HG03280 (cell line): ENCODE measurements around the gene PCDHGA8.
"Not testable (repeated sequence)": the region's sequence is repeated elsewhere in the genome, so short reads cannot be mapped to it uniquely, and the experiment has no call there.

Source experiments
- ATAC-seq: cut with Tn5 transposase; IDR thresholded peaks from one replicate; pipeline ENCODE4 v1.9.1; 2021; ENCODE audit warnings: mild to moderate bottlenecking, moderate library complexity; ENCODE audit not compliant: unreplicated experiment

The PCDHGA8 gene

DNA sequence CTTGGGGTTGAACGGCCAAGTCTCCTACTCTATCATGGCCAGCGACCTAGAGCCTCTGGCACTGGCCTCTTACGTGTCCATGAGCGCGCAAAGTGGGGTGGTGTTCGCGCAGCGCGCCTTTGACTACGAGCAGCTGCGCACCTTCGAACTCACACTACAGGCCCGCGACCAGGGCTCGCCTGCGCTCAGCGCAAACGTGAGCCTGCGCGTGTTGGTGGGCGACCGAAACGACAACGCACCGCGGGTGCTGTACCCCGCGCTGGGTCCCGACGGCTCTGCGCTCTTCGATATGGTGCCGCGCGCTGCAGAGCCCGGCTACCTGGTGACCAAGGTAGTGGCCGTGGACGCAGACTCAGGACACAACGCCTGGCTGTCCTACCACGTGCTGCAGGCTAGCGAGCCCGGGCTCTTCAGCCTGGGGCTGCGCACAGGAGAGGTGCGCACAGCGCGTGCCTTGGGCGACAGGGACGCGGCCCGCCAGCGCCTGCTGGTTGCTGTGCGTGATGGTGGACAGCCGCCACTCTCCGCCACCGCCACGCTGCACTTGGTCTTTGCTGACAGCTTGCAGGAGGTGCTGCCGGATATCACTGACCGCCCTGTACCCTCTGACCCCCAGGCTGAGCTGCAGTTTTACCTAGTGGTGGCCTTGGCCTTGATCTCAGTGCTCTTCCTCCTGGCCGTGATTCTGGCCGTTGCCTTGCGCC is 7.3 kb downstream of the PCDHGA8 start:
- ATAC-seq: no peak

DNA sequence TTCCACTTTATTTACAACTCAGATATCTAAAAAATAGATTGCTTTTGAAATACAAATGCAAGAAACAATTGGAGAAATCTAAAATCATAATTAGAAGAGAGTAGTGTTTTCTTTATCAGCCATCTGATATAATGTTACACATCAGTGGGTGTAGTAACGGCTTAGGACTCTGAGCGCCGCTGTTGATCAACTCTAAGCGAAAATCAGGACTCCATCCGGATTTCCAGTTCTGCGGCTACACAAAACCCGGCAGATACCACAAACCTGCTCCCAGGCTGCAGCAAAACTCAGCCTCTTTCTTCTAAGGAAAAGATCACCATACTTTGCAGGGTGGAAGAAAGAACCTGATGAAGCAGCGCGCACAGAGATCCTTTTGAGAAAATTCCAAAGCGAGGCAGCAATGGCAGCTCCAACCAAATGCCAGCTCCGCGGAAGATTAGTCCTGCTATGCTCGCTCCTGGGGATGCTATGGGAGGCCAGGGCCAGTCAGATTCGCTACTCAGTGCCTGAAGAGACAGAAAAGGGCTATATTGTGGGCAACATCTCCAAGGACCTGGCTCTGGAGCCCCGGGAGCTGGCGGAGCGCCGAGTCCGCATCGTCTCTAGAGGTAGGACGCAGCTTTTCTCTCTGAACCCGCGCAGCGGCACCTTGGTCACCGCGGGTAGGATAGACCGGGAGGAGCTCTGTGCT is 10.3 kb downstream of the PCDHGA8 start, which contains the start of gene PCDHGA9:
Gene PCDHGA9 (plus strand): TSS at position 226 of the 691 bp plus-strand sequence. CDS start 175 bp downstream, at position 401.
- no peak for ATAC-seq

DNA sequence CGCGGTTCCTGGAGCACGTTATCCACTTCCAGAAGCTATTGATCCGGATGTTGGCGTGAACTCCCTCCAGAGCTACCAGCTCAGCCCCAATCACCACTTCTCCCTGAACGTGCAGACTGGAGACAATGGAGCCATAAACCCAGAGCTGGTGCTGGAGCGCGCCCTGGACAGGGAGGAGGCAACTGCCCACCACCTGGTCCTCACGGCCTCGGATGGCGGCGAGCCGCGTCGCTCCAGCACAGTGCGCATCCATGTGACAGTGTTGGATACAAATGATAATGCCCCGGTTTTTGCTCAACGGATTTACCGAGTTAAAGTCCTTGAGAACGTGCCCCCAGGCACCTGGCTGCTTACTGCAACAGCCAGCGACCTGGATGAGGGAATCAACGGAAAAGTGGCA is 11.0 kb downstream of the PCDHGA8 start:
- ATAC-seq: no peak

DNA sequence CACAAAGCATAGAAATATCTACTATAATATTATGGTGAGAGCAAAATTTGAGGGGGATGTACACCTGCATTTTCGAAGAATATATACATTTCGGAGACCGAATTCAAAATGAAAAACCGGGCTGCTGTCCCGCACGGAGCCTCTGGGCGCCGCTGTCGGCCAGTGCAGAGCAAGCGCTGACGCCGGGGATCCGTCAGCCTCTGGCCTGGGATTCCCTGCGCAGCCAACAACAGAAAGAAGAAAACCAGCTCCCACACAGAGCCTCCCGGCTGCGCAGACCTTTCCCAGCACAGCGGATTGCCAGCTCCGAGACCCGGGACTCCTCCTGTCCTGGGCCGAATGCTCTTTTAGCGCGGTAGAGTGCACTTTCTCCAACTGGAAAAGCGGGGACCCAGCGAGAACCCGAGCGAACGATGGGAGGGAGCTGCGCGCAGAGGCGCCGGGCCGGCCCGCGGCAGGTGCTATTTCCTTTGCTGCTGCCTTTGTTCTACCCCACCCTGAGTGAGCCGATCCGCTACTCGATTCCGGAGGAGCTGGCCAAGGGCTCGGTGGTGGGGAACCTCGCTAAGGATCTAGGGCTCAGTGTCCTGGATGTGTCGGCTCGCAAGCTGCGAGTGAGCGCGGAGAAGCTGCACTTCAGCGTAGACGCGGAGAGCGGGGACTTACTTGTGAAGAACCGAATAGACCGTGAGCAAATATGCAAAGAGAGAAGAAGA is 15.5 kb downstream of the PCDHGA8 start, which contains the start of gene PCDHGB6:
Gene PCDHGB6 (plus strand): TSS at position 232 of the 716 bp plus-strand sequence. CDS start 182 bp downstream, at position 414.
- peak; percentile 66 for ATAC-seq

DNA sequence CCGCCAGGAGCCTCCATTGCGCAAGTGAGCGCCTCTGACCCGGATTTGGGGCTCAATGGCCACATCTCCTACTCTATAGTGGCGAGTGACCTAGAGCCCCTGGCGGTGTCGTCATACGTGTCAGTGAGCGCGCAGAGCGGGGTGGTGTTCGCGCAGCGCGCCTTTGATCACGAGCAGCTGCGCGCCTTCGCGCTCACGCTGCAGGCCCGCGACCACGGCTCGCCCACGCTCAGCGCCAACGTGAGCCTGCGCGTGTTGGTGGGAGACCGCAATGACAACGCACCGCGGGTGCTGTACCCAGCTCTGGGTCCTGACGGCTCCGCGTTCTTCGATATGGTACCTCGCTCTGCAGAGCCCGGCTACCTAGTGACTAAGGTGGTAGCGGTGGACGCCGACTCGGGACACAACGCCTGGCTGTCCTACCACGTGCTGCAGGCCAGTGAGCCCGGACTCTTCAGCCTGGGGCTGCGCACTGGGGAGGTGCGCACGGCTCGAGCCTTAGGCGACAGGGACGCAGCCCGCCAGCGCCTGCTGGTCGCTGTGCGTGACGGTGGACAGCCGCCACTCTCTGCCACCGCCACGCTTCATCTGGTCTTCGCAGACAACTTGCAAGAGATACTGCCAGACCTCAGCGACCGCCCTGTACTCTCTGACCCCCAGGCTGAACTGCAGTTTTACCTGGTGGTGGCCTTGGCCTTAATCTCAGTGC is 17.3 kb downstream of the PCDHGA8 start:
- ATAC-seq: no peak

DNA sequence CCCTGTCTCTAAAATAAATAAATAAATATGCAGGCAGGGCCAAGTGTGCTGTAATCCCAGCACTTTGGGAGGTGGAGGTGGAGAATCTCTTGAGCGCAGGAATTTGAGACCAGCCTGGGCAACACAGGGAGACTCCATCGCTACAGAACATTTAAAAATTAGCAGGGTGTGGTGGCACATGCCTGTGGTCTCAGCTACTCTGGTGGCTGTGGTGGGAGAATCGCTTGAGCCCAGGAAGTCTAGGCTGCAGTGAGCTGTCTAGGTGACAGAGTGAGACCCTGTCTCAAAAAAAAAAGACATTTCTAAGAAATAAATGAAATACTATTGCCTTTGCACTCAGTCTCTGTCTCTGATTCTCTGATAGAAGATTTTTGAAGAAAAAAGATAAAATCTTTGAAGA is 19.1 kb downstream of the PCDHGA8 start:
- ATAC-seq: no peak

DNA sequence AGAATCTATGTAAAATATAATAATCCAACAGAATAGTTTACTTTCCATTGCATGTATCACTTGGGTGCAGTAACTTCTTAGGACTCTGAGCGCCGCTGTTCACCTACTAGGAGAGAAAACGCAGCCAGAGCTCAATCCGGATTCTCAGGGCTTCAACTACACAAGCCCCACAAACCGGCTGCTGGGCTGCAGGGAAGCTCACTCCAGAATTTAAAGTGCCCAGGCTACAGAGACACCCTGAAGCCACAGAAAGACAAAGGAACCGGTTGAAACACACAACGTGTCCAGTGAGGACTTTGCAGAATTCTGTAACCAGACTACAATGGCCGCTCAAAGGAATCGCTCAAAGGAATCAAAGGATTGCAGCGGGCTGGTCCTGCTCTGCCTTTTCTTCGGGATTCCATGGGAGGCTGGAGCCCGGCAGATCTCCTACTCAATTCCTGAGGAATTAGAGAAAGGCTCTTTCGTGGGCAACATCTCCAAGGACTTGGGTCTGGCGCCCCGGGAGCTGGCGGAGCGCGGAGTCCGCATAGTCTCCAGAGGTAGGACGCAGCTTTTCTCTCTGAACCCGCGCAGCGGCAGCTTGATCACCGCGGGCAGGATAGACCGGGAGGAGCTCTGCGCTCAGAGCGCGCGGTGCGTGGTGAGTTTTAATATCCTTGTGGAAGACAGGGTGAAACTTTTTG is 20.6 kb downstream of the PCDHGA8 start, which contains the start of gene PCDHGA10:
Gene PCDHGA10 (plus strand): TSS at position 134 of the 686 bp plus-strand sequence. CDS start 189 bp downstream, at position 323.
- peak; percentile 66 for ATAC-seq

DNA sequence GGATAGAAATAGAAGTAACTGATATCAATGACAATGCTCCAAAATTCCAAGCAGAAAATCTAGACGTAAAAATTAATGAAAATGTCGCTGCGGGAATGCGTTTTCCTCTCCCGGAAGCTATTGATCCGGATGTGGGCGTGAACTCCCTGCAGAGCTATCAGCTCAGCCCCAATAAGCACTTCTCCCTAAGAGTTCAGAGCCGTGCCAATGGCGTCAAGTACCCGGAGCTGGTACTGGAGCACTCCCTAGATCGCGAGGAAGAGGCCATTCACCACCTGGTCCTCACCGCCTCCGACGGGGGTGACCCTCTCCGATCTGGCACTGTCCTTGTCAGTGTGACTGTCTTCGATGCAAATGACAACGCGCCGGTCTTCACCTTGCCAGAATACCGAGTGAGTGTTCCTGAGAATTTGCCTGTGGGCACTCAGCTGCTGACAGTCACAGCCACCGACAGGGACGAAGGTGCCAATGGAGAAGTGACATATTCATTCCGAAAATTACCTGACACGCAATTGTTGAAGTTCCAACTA is 21.2 kb downstream of the PCDHGA8 start:
- ATAC-seq: no peak

DNA sequence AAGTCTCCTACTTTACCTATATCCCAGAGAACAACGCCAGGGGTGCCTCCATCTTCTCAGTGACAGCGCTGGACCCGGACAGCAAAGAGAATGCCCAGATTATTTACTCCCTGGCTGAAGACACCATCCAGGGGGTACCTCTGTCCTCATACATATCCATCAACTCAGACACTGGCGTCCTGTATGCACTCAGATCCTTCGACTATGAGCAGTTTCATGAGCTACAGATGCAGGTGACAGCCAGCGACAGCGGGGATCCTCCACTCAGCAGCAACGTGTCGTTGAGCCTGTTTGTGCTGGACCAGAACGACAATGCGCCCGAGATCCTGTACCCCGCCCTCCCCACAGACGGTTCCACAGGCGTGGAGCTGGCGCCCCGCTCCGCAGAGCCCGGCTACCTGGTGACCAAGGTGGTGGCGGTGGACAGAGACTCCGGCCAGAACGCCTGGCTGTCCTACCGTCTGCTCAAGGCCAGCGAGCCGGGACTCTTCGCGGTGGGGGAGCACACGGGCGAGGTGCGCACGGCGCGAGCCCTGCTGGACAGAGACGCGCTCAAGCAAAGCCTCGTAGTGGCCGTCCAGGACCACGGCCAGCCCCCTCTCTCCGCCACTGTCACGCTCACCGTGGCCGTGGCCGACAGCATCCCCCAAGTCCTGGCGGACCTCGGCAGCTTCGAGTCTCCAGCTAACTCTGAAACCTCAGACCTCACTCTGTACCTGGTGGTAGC is 22.3 kb downstream of the PCDHGA8 start:
- ATAC-seq: not testable (repeated sequence)

DNA sequence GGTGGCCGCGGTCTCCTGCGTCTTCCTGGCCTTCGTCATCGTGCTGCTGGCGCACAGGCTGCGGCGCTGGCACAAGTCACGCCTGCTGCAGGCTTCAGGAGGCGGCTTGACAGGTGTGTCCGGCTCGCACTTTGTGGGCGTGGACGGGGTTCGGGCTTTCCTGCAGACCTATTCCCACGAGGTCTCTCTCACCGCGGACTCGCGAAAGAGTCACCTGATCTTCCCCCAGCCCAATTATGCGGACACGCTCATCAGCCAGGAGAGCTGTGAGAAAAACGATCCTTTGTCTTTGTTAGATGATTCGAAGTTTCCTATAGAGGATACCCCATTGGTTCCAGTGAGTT is 22.8 kb downstream of the PCDHGA8 start:
- ATAC-seq: not testable (repeated sequence)

DNA sequence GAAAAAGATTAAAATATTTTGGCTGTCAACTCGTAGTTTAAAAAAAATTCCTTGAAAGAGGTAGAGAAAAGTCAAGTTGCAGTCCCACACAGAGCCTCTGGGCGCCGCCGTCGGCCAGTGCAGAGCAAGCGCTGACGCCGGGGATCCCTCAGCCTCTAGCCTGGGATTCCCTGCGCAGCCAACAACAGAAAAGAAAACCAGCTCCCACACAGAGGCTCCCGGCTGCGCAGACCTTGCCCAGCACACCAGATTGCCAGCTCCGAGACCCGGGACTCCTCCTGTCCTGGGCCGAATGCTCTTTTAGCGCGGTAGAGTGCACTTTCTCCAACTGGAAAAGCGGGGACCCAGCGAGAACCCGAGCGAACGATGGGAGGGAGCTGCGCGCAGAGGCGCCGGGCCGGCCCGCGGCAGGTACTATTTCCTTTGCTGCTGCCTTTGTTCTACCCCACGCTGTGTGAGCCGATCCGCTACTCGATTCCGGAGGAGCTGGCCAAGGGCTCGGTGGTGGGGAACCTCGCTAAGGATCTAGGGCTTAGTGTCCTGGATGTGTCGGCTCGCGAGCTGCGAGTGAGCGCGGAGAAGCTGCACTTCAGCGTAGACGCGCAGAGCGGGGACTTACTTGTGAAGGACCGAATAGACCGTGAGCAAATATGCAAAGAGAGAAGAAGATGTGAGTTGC is 25.2 kb downstream of the PCDHGA8 start, which contains the start of gene PCDHGB7:
Gene PCDHGB7 (plus strand): TSS at position 184 of the 679 bp plus-strand sequence. CDS start 183 bp downstream, at position 367.
- ATAC-seq: not testable (repeated sequence)

DNA sequence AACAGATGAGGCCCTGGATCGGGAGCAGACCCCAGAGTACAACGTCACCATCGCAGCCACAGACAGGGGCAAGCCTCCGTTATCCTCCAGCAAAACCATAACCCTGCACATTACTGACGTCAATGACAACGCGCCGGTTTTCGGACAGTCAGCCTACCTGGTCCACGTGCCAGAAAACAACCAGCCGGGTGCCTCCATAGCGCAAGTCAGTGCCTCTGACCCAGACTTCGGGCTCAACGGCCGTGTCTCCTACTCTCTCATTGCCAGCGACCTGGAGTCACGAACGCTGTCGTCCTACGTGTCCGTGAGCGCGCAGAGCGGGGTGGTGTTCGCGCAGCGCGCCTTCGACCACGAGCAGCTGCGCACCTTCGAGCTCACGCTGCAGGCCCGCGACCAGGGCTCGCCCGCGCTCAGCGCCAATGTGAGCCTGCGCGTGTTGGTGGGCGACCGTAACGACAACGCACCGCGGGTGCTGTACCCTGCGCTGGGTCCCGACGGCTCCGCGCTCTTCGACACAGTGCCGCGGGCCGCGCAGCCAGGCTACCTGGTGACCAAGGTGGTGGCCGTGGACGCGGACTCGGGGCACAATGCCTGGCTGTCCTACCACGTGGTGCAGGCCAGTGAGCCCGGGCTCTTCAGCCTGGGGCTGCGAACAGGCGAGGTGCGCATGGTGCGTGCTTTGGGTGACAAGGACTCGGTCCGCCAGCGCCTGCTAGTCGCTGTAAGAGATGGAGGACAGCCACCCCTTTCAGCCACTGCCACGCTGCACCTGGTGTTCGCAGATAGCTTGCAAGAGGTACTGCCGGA is 26.8 kb downstream of the PCDHGA8 start:
- no peak for ATAC-seq

DNA sequence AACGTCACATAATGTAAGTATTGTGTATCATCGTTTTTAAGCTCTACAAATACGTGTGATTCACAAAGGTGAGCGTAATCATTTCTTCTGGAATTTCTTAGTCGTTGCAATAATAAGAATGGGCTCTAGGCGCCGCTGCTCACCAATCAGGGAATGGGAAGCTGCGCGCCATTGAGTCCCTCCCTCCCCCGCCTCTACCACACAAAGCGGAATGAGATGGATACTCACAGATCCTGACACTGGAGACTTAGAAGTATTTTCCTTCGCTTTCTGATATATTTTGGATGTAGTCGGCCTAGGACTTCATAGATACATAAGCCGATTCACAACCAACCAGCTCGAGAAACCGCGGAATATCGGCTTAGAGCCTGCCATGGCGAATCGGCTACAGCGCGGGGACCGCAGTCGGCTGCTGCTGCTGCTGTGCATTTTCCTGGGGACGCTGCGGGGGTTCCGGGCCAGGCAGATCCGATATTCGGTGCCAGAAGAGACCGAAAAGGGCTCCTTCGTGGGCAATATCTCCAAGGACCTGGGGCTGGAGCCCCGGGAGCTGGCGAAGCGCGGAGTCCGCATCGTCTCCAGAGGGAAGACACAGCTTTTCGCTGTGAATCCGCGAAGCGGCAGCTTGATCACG is 28.5 kb downstream of the PCDHGA8 start, which contains the start of gene PCDHGA11:
Gene PCDHGA11 (plus strand): TSS at position 197 of the 634 bp plus-strand sequence. CDS start 177 bp downstream, at position 374.
- peak; percentile 43 for ATAC-seq

DNA sequence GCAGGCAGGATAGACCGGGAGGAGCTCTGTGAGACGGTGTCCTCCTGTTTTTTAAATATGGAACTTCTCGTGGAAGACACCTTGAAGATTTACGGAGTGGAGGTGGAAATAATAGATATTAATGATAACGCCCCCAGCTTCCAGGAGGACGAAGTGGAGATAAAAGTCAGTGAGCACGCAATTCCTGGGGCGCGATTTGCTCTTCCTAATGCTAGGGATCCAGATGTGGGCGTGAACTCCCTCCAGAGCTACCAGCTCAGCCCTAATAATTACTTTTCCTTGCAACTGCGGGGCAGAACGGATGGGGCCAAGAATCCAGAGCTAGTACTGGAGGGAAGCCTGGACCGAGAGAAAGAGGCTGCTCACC is 29.0 kb downstream of the PCDHGA8 start:
- no peak for ATAC-seq

DNA sequence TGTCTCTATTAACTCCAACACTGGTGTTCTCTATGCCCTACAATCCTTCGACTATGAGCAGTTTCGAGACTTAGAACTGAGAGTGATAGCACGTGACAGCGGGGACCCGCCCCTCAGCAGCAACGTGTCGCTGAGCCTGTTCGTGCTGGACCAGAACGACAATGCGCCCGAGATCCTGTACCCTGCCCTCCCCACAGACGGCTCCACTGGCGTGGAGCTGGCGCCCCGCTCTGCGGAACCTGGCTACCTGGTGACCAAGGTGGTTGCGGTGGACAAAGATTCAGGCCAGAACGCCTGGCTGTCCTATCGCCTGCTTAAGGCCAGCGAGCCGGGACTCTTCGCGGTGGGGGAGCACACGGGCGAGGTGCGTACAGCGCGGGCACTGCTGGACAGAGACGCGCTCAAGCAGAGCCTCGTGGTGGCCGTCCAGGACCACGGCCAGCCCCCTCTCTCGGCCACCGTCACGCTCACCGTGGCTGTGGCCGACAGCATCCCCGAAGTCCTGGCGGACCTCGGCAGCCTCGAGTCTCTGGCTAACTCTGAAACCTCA is 30.4 kb downstream of the PCDHGA8 start:
- no peak for ATAC-seq

DNA sequence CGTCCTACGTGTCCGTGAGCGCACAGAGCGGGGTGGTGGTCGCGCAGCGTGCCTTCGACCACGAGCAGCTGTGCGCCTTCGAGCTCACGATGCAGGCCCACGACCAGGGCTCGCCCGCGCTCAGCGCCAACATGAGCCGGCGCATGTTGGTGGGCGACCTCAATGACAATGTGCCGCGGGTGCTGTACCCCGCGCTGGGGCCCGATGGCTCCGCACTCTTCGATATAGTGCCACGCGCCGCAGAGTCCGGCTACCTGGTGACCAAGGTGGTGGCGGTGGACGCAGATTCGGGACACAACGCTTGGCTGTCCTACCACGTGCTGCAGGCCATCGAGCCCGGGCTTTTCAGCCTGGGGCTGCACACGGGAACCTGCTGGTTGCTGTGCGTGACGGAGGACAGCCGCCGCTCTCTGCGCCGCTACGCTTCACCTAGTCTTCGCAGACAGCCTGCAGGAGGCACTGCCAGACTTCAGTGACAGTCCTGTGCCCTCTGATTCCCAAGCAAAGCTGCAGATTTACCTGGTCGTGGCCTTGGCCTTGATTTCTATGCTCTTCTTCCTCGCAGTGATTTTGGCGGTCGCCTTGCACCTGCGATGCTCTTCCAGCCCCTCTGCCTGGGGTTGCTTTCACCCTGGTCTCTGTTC is 35.5 kb downstream of the PCDHGA8 start:
- no peak for ATAC-seq
